ENCODE results near the gene C10orf62. TPM values are rescaled to one million over a fixed set of nuclear protein-coding genes. Genes with fewer than 3 reads are reported as not detected.

Gene C10orf62
- total RNA-seq, 4 donors from 2014 or later = not detected

DNA sequence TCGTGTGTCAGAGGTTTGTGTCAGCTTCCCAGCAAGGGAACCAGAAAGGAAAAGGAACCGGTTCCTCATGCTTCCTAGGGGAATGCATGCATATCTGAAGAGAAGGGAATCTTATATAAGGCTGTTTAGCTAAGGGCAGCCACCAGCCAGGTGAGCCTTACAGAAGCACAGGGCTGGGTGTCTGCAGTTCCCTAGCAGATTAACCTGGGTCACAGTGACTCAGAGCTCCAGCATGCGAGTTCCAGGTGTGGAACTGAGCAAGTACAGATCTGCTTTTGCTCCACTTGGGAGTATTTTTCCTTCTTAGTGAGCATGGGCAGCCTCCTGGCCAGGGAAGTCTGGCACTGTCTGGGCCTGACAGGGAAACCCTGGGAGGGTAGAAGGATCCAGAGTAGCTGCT lies 17.9 kb upstream of the C10orf62 start:
- no peak for TF ChIP-seq CTCF (IDR thresholded peaks at IDR 0.05)
- no peak overlapping the region for H3K27ac ChIP-seq
- H3K36me3 ChIP-seq = no peaks in the 10 kb centered on the region
- no peaks in the 10 kb centered on the region for H3K9me3 ChIP-seq
- H3K4me3 ChIP-seq = no peak overlapping the region
- DNase-seq = no peak
- H3K4me1 ChIP-seq = peaks cover 0 to 8% (median 0%) of the 10 kb centered on the region in 4 donors
- no peaks in the 10 kb centered on the region for H3K27me3 ChIP-seq

DNA sequence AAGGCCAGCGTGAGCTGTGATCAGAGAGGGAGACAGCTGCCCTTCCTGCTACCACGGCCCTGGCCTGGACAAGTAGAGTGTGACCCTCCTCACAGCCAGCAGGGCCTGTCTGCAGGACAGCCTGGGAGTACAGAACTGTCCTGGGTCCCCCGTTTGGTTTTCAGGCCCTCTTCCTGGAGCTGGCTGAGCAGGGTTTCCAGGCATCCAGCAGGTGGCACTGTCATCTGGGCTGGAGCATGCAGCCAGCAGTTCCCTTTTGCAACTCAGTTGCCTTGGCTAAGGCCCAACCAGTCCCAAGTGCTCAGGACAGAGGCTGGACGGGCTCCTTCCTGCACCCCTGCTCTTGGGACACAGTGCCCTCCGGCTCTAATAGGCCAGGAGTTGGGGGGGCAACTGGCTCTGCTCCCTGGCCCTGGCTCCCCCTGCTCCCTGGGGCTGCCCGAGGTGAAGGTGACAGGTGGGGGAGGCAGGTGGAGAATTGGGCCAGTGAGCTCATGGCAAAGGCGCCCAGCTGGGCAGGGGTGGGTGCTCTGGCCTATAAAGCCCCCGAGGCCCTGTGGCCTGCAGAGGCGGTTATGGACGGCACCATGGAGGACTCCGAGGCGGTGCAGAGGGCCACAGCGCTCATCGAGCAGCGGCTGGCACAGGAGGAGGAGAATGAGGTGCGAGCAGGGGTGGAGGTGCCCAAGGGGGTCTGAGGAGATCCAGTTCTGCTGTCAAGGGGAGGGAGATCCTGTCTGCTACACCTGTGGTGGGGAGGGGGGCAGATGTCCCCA lies 17.1 kb upstream of the C10orf62 start, which contains the start of gene ANKRD2:
Gene ANKRD2, plus strand, starts transcription at position 566 of the 776 bp plus-strand sequence. Its CDS starts 10 bp downstream, at position 576.
- H3K27ac ChIP-seq = no peak within 1 kb of the TSS

DNA sequence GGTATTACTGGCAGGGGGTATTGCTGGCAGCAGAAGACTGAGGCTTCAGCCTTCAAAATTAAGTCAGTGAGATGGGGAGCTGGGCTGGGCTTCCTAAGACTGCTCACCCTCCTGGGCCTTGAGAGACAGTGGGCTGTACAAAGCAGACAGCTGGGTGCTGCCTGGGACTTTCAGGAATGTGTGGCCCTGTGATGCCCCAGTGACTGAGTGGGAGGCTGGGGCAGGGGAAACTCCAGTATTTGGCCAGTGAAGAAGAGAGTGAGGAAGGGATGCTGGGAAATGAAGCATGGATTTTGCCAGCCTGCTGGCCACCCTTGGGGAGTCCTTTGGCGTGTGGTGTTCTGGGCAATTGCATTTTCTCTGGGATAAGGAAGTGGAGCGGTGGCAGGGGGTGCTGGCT lies 16.5 kb upstream of the C10orf62 start:
- TF ChIP-seq POLR2A (IDR thresholded peaks at IDR 0.05) = no peak
- no peak for TF ChIP-seq CTCF (IDR thresholded peaks at IDR 0.05)
- Histone ChIP-seq H3K36me3 (no peaks in the 10 kb centered on the region), H3K27me3 (no peaks in the 10 kb centered on the region), H3K4me3 (no peak overlapping the region), H3K4me1 (peaks cover 0 to 8% (median 0%) of the 10 kb centered on the region in 4 donors), H3K9me3 (no peaks in the 10 kb centered on the region), H3K27ac (no peak overlapping the region)
- no peak for DNase-seq

More for the DNA sequence above, 17.1 kb upstream of the C10orf62 start, which contains the start of gene ANKRD2:
- H3K36me3 ChIP-seq = no peaks in the 10 kb centered on the region
- H3K4me3 ChIP-seq = no peak within 1 kb of the TSS
- DNase-seq = peak; percentile 22 to 85 (median 79)
- TF ChIP-seq POLR2A (IDR thresholded peaks at IDR 0.05) (no peak), CTCF (IDR thresholded peaks at IDR 0.05) (peak in 5 of 6 experiments; percentile 34 to 84 (median 82))
- peaks cover 0 to 8% (median 0%) of the 10 kb centered on the region in 4 donors for H3K4me1 ChIP-seq
- H3K9me3 ChIP-seq = no peaks in the 10 kb centered on the region
- H3K27me3 ChIP-seq = no peaks in the 10 kb centered on the region

DNA sequence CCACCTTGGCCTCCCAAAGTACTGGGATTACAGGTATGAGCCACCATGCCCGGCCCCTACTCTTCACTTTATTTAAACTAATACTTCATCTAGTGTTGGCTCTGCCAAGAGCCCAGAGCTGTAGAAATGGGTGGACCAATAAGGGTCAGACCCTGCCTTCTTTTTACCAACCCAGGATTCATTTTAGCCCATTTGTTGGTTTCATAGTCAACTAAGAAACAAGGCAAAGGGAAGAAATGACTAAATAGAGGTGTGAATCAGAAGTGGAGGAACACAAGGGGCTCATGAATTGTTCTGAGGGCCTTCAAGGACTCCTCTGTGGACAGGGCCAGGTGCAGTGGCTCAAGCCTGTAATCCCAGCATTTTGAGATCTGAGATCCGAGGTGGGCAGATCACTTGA lies 15.8 kb upstream of the C10orf62 start:
- H3K27ac ChIP-seq = no peak overlapping the region
- no peaks in the 10 kb centered on the region for H3K27me3 ChIP-seq

GRCh38 chr10:97574374-97575126 lies 15.0 kb upstream of the C10orf62 start:
- H3K4me1 ChIP-seq = peaks cover 0 to 8% (median 0%) of the 10 kb centered on the region in 4 donors
- no peaks in the 10 kb centered on the region for H3K27me3 ChIP-seq
- TF ChIP-seq CTCF (IDR thresholded peaks at IDR 0.05) = no peak
- TF ChIP-seq POLR2A (IDR thresholded peaks at IDR 0.05) = no peak
- H3K4me3 ChIP-seq = no peak overlapping the region
- H3K36me3 ChIP-seq = no peaks in the 10 kb centered on the region
- H3K9me3 ChIP-seq = no peaks in the 10 kb centered on the region
- H3K27ac ChIP-seq = no peak overlapping the region
- DNase-seq = peak in 2 of 3 donors; percentile 69 to 74

More for the DNA sequence above, 15.8 kb upstream of the C10orf62 start:
- no peak overlapping the region for H3K4me3 ChIP-seq
- no peaks in the 10 kb centered on the region for H3K36me3 ChIP-seq
- no peaks in the 10 kb centered on the region for H3K9me3 ChIP-seq
- no peak for DNase-seq
- H3K4me1 ChIP-seq = peaks cover 0 to 8% (median 0%) of the 10 kb centered on the region in 4 donors
- TF ChIP-seq POLR2A (IDR thresholded peaks at IDR 0.05) (no peak), CTCF (IDR thresholded peaks at IDR 0.05) (no peak)
